NCI-H2196 (cell line): ENCODE results near the gene TMEM94.

Experiments used
- DNase-seq: peaks from one replicate; lab custom pipeline; 2025; ENCODE audit not compliant: unreplicated experiment; lab: John Stamatoyannopoulos, UW

TMEM94 gene

GRCh38 chr17:75494326-75494877 is 38.0 kb downstream of the TMEM94 start:
- no peak for DNase-seq

DNA sequence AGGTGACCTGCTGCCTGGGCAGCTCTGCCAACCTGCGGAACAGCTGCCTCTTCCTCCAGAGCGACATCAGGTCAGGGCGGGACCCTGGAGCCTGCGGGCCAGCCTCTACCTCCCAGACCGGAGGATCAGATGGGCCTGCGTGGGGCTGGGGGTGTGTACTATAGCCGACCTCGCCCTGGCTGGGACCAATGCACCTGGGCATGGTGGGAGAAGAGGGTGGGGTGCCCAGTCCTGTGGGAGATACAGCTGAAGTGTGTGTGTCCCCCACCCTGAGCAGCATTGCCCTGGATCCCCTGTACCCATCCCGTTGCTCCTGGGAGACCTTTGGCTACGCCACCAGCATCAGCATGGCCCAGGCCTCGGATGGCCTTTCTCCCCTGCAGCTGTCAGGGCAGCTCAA is 39.6 kb downstream of the TMEM94 start:
- DNase-seq = no peak

DNA sequence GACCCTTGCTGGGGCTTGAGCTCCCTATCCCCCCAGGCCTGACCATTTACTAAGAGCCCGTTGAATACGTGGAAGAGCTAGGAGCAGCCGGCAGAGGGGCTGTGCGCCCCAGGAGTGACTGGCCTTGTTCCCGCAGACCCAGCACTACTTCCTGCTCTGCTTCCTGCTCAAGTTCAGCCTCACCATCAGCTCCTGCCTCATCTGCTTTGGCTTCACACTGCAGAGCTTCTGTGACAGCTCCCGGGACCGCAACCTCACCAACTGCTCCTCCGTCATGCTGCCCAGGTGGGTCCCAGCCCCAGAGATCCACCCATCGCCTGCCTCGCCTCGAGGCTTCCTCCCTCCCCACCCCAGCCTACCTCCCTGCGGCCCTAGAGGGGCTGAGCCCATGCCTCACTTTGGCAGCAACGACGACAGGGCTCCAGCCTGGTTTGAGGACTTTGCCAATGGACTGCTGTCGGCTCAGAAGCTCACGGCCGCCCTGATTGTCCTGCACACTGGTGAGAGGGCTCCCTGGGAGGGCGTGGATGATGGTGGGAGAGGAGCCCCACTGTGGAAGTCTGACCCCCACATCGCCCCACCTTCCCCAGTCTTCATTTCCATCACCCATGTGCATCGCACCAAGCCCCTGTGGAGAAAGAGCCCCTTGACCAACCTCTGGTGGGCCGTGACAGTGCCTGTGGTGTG is 41.7 kb downstream of the TMEM94 start:
- DNase-seq = no peak

GRCh38 chr17:75498726-75499213 is 42.3 kb downstream of the TMEM94 start:
- DNase-seq = no peak

DNA sequence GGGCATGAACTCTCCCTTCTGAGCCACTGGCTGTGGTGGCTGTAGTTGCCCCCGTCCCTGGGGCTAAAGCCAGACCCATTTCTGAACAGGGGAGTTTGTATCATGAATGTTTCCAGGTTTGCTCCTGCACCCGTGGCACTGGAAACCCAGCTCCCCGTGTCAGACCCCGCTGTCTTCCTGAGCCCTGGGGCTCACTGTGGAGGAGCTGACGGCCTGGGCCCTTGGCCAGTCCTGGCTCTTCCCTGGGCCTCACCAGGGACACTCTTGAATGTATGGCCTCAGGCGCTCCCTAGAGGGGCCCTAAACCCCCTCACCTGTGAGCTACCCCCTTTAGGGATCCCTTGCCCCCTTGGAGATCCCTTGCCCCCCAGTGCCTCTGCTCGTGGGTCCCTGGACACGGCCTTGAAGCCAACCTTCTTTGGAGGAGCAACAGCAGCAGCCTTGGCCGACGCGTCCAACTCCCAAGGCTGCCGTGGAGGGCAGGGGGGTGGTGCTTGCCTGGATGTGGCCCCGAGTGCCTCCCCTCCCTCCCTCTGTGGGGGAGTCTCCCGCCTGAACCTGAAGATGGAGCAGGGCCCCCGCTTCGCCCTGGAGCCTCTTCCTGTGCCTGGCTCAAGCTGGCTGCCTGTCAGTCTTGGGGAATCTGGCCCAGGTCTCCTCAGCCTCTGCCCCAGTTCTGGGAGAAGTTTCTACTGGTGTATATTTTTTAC is 43.0 kb downstream of the TMEM94 start:
- DNase-seq = no peak

DNA sequence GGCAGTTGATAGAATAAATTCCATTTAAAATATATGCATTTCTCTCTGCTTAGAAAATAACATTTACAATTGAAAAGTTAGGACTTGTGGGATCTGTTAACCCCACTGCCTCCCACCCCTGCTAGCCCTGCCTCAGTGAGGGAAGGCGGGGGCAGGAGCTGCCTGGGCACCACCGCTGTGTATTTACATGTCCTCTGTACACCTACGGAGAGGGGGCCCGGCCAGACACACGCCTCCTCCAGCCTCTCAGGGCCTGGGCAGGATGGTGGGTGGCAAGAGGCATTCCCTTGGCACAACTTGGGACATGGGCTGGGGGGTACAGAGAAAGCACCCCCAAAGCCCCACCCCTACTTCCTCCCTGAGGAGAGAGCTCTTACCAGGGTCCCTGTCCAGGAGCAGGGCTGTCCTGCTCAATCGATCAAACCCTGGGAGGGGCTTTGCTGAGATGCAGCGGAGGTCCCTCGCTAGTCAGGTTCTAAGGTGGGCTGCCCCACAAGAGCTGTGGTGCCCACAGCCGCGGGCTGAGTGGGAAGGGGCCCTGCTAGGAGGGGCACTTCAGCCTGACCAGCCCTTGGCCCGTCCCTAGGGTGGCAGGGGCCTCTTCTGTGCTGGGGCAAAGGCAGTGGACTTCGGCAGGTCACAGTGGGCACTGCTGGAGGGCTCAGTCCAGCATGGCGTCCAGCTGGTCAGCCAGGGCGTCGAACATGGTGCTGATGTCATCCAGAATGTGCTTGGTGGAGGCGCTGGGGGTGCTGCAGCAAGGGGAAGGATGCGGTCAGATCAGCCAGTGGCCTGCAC is 44.2 kb downstream of the TMEM94 start:
- DNase-seq = no peak

GRCh38 chr17:75501378-75502071 is 45.1 kb downstream of the TMEM94 start:
- DNase-seq = no peak

DNA sequence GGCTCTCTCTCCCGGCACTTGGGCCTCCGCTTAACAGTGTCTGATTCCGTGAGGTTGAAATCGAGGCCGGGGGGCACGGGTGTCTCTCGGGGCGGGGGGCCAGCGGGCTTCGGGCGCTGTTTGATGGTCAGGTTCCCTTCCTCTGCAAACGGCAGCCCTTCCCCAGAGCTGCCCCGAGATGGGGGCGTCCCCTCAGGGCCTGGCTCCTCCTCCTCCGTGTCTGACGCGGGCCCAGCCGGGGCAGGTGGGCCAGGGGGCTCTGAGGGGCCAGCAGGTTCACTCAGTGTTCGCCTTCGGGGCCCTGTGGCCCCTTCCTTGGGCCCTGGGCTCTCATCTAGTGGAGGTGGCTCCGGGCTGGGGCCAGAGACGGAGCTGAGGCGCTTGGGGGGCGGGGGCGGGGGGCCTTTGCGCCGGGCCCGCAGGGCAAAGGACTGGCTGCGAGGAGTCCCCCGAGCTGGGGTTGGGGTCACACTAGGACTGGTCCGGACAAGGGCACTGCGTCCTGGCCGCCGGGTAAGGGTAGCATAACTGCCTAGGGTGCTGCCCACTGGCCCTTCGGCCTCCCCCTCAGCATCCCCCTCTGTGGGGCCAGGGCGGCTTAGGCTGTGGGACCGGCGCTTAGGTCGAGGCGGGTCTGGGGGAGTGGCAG is 45.8 kb downstream of the TMEM94 start:
- DNase-seq = no peak

- DNase-seq = no peak
Observed at GRCh38 chr17:75502721-75503329, 46.4 kb downstream of the TMEM94 start.

GRCh38 chr17:75503337-75503950 is 47.0 kb downstream of the TMEM94 start:
- no peak for DNase-seq

DNA sequence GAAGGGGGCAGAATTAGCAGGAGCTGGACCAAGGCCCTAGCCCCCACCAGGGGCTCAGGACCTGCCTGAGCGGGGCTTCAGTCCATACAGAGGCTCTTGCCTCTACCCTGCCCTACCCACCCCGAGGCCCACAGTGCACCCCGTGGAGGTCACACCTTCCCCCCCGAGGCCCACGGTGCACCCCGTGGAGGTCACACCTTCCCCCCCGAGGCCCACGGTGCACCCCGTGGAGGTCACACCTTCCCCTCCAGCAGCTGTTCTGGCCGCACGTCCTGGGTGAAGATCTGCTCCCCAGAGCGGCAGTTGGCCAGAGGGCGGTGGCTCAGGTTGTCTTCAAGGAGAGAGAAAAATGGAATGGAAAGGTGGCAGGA is 47.5 kb downstream of the TMEM94 start:
- DNase-seq = no peak

DNA sequence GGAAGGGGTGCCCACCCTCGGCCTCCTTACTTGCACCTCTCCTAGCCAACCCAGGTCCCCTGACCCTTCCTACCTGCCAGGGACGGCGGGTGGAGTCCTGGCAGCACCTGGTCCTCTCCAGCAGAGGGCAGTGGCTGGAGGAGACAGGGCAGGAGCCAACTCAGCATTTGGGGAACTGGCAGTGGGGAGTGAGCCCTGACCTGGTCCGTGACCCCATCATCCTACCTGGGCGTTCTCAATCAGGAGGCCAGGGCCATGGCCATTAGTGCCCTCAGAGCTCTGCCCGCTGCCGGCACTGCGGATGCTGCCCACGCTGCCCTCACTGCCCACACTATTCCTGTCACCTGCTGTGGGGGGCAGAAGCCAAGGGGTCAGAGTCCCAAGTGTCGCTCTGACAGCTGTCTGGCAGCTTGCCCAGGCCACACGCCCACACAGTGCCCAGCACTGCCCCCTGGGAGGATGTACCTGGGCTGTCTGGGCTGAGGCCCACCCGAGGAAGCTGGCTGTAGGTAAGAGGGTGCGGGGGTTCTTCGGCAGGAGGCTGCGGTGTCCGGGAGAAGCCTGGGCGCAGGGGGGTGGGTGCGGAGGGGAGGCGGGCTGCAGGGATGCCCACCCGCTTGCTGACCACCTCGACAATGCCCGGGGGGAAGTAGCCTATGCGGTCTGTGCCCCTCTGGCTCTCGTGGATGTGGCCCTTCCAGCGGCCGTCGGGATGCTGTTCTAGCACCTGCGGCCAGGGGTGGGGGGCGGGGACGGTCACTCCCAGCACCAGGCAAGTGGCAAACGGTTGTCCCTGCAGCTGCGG is 48.1 kb downstream of the TMEM94 start:
- peak; percentile 29 for DNase-seq

GRCh38 chr17:75505152-75505409 is 48.6 kb downstream of the TMEM94 start:
- no peak for DNase-seq

- DNase-seq = no peak
Observed at GRCh38 chr17:75505640-75506039, 49.2 kb downstream of the TMEM94 start.

DNA sequence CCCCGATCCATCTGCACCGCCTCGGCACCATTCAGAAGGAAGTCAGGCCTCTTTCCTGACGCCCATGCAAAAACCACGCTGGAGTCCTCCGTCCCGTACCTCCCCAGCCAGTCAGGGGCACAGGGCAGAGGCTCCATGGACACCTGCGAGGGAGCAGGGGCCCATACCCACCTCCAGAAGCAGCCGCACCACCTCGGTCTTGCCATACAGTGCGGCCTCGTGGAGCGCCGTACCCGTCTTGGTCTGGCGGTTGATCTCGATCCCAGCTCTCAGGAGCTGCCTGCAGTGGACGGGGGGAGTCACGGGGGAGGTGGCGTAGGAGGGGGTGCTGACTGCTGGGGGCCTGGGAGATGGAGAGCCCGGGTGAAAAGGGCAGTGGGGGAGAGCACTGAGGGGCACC is 49.7 kb downstream of the TMEM94 start:
- no peak for DNase-seq

DNA sequence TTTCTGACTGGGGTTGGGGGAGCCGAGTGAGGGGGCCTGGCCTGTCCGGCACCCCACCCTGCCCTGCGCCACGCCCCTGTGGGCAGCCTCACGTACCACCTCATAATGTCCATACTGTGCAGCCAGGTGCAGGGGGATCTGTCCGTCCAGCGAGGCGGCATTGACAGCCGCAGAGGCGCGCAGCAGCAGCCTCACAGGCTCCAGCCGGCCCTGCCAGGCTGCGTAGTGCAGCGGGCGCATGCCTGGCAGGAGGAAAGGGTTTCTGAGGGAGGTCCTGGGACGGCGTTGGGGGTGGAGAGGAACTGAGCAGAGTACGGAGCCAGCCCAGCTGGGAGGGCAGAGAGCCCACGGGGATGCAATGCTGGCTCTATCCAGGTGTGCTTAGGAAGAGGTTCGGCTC is 50.5 kb downstream of the TMEM94 start:
- no peak for DNase-seq

GRCh38 chr17:75507733-75508719 is 51.6 kb downstream of the TMEM94 start:
- no peak for DNase-seq

- DNase-seq = no peak
Observed at GRCh38 chr17:75508931-75509361, 52.5 kb downstream of the TMEM94 start.
